ENCODE data around the gene DDC. TPM values are rescaled to one million over a fixed set of nuclear protein-coding genes. Genes with fewer than 3 reads are reported as not detected.
"Not testable (repeated sequence)": the region's sequence is repeated elsewhere in the genome, so short reads cannot be mapped to it uniquely, and the experiment has no call there.

DDC gene
- polyA plus RNA-seq, 2 donors, result 0.18 to 0.37 TPM

DNA sequence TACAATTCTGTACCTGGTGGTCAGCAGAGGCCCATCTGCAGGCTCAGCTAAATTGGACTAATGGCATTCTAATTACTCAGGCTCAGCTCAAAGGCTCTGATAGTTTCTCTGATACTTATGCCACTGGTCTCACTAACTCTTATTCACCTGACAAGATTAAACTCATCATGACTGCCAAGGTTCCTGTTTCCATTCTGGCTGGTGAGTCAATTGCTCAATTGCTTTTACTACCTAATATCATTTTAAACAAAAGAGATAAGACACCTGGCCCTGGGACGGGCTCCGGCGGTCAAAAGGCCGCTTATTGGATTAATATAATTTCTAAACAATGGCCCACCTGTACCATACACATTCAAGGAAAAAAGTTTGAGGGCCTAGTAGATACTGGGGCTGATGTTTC is 12.9 kb upstream of the DDC start:
- 75 to 94% methylated on average over 4 of the region's 4 CpGs for WGBS, 2 donors
- not testable (repeated sequence) for H3K9me3 ChIP-seq (ENCODE audit: control insufficient read depth in 2 of 2, insufficient read depth in 1 of 2, low read depth in 1 of 2, low read length in 1 of 2); H3K4me1 ChIP-seq (ENCODE audit: control insufficient read depth in 2 of 2, insufficient read depth in 2 of 2, low read length in 1 of 2); H3K36me3 ChIP-seq (ENCODE audit: control insufficient read depth in 2 of 2, insufficient read depth in 2 of 2, low read length in 1 of 2); H3K27me3 ChIP-seq (ENCODE audit: control insufficient read depth in 1 of 2, insufficient read depth in 2 of 2, low read length in 2 of 2); H3K4me3 ChIP-seq (ENCODE audit: low read depth in 1 of 2, low read length in 2 of 2); H3K27ac ChIP-seq (ENCODE audit: low read depth in 2 of 2, low read length in 1 of 2)

- Histone ChIP-seq H3K27ac (ENCODE audit: low read depth in 2 of 2, low read length in 1 of 2) (no peak overlapping the region), H3K27me3 (ENCODE audit: control insufficient read depth in 1 of 2, insufficient read depth in 2 of 2, low read length in 2 of 2) (no peaks in the 10 kb centered on the region), H3K4me1 (ENCODE audit: control insufficient read depth in 2 of 2, insufficient read depth in 2 of 2, low read length in 1 of 2) (no peaks in the 10 kb centered on the region), H3K4me3 (ENCODE audit: low read depth in 1 of 2, low read length in 2 of 2) (no peak overlapping the region), H3K9me3 (ENCODE audit: control insufficient read depth in 2 of 2, insufficient read depth in 1 of 2, low read depth in 1 of 2, low read length in 1 of 2) (no peaks in the 10 kb centered on the region), H3K36me3 (ENCODE audit: control insufficient read depth in 2 of 2, insufficient read depth in 2 of 2, low read length in 1 of 2) (no peaks in the 10 kb centered on the region)
- WGBS, 2 donors, result 94% methylated on average over 10 of the region's 10 CpGs
Observed at GRCh38 chr7:50577569-50577968, 12.4 kb upstream of the DDC start.

GRCh38 chr7:50576388-50576787 is 11.2 kb upstream of the DDC start:
- not testable (repeated sequence) for H3K27ac ChIP-seq (ENCODE audit: low read depth in 2 of 2, low read length in 1 of 2); H3K9me3 ChIP-seq (ENCODE audit: control insufficient read depth in 2 of 2, insufficient read depth in 1 of 2, low read depth in 1 of 2, low read length in 1 of 2); H3K27me3 ChIP-seq (ENCODE audit: control insufficient read depth in 1 of 2, insufficient read depth in 2 of 2, low read length in 2 of 2); H3K4me1 ChIP-seq (ENCODE audit: control insufficient read depth in 2 of 2, insufficient read depth in 2 of 2, low read length in 1 of 2); H3K36me3 ChIP-seq (ENCODE audit: control insufficient read depth in 2 of 2, insufficient read depth in 2 of 2, low read length in 1 of 2); H3K4me3 ChIP-seq (ENCODE audit: low read depth in 1 of 2, low read length in 2 of 2)
- WGBS, 2 donors, result 69 to 72% methylated on average over 6 of the region's 6 CpGs

DNA sequence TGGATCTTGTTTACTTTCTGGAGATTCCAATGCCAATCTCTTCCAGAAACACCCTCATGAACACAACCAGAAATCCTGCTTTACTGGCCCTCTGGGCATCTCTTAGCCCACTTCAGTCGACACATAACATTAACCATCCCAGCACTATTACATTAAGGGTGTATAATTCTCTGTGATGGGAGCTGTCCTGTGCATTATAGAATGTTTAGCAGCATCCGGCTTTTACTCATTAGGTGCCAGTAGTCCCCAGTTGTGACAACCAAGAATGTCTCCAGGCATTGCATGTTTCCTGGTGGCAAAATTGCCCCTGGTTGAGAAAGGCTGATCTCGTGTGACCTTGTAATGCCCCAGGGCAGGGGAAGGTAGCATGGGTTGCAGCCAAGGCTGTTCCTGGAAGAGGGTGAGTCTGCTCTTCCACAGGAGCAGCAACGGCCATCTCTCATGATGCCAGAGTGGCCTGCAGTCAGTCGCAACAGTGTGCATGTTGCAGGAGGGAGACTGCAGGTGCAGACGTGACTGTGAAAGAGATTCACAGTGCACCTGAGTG is 2.6 kb upstream of the DDC start:
- Histone ChIP-seq H3K27me3 (ENCODE audit: control insufficient read depth in 1 of 2, insufficient read depth in 2 of 2, low read length in 2 of 2) (no peaks in the 10 kb centered on the region), H3K4me1 (ENCODE audit: control insufficient read depth in 2 of 2, insufficient read depth in 2 of 2, low read length in 1 of 2) (no peaks in the 10 kb centered on the region), H3K27ac (ENCODE audit: low read depth in 2 of 2, low read length in 1 of 2) (no peak overlapping the region), H3K4me3 (ENCODE audit: low read depth in 1 of 2, low read length in 2 of 2) (no peak overlapping the region), H3K9me3 (ENCODE audit: control insufficient read depth in 2 of 2, insufficient read depth in 1 of 2, low read depth in 1 of 2, low read length in 1 of 2) (no peaks in the 10 kb centered on the region), H3K36me3 (ENCODE audit: control insufficient read depth in 2 of 2, insufficient read depth in 2 of 2, low read length in 1 of 2) (no peaks in the 10 kb centered on the region)
- 62 to 80% methylated on average over 6 of the region's 6 CpGs for WGBS, 2 donors

DNA sequence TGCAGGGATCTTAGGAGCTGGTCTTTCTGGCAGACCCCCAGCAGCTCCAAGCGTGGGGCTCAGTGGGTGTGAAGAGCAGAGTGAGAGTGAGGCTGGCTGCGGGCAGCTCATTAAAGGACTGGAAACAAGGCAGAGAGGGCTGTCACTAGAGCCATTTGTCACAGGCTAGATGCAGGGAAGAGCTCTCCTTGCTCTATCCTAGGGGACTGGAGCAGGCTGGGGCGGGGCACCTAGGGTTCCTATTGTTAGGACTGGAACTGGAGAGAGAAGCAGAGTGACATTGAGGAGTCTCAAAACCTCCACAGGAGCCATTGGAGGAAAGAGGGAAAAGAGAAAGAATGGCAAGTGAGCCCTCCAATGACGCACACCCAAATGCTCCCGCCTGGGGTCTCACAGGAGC is 772 bp upstream of the DDC start:
- peaks cover 0 to under 1% of the 10 kb centered on the region in 2 donors for H3K4me1 ChIP-seq (ENCODE audit: control insufficient read depth in 2 of 2, insufficient read depth in 2 of 2, low read length in 1 of 2)
- H3K36me3 ChIP-seq (ENCODE audit: control insufficient read depth in 2 of 2, insufficient read depth in 2 of 2, low read length in 1 of 2), result no peaks in the 10 kb centered on the region
- WGBS, 2 donors, result 64 to 72% methylated on average over 5 of the region's 5 CpGs
- H3K27ac ChIP-seq (ENCODE audit: low read depth in 2 of 2, low read length in 1 of 2), result no peak overlapping the region
- no peaks in the 10 kb centered on the region for H3K9me3 ChIP-seq (ENCODE audit: control insufficient read depth in 2 of 2, insufficient read depth in 1 of 2, low read depth in 1 of 2, low read length in 1 of 2)
- no peak overlapping the region for H3K4me3 ChIP-seq (ENCODE audit: low read depth in 1 of 2, low read length in 2 of 2)
- no peaks in the 10 kb centered on the region for H3K27me3 ChIP-seq (ENCODE audit: control insufficient read depth in 1 of 2, insufficient read depth in 2 of 2, low read length in 2 of 2)

- H3K27ac ChIP-seq (ENCODE audit: low read depth in 2 of 2, low read length in 1 of 2), result no peak overlapping the region
Observed at GRCh38 chr7:50565559-50565916, 333 bp upstream of the DDC start.

DNA sequence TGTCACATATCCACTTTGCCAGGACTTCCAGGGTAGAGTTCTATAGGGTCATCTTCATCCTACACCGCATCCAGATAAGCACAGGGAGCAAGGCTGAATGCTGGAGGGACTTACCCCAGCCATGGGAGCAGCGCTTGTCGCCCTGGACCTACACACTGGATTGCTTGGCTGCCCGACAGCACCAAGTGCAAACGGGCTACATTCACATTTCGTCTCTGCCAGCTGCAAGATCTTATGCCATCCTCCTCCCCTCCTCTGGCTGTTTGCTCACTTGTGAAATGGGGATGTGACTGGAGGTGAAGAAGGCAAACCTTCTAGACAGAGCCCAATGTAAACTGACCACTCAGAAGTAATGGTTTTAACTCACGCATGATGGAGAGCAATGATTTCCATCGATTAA is 1.0 kb downstream of the DDC start:
- Histone ChIP-seq H3K9me3 (ENCODE audit: control insufficient read depth in 2 of 2, insufficient read depth in 1 of 2, low read depth in 1 of 2, low read length in 1 of 2) (no peaks in the 10 kb centered on the region), H3K27ac (ENCODE audit: low read depth in 2 of 2, low read length in 1 of 2) (no peak overlapping the region), H3K4me3 (ENCODE audit: low read depth in 1 of 2, low read length in 2 of 2) (no peak overlapping the region), H3K27me3 (ENCODE audit: control insufficient read depth in 1 of 2, insufficient read depth in 2 of 2, low read length in 2 of 2) (no peaks in the 10 kb centered on the region), H3K36me3 (ENCODE audit: control insufficient read depth in 2 of 2, insufficient read depth in 2 of 2, low read length in 1 of 2) (no peaks in the 10 kb centered on the region), H3K4me1 (ENCODE audit: control insufficient read depth in 2 of 2, insufficient read depth in 2 of 2, low read length in 1 of 2) (peaks cover 0 to 2% of the 10 kb centered on the region in 2 donors)
- 73 to 80% methylated on average over 8 of the region's 8 CpGs for WGBS, 2 donors

More at GRCh38 chr7:50565559-50565916, 333 bp upstream of the DDC start:
- H3K9me3 ChIP-seq (ENCODE audit: control insufficient read depth in 2 of 2, insufficient read depth in 1 of 2, low read depth in 1 of 2, low read length in 1 of 2), result no peaks in the 10 kb centered on the region
- no peaks in the 10 kb centered on the region for H3K27me3 ChIP-seq (ENCODE audit: control insufficient read depth in 1 of 2, insufficient read depth in 2 of 2, low read length in 2 of 2)
- 63 to 67% methylated on average over 2 of the region's 2 CpGs for WGBS, 2 donors
- no peak overlapping the region for H3K4me3 ChIP-seq (ENCODE audit: low read depth in 1 of 2, low read length in 2 of 2)
- peaks cover 0 to 2% of the 10 kb centered on the region in 2 donors for H3K4me1 ChIP-seq (ENCODE audit: control insufficient read depth in 2 of 2, insufficient read depth in 2 of 2, low read length in 1 of 2)
- H3K36me3 ChIP-seq (ENCODE audit: control insufficient read depth in 2 of 2, insufficient read depth in 2 of 2, low read length in 1 of 2), result no peaks in the 10 kb centered on the region

- Histone ChIP-seq H3K4me1 (ENCODE audit: control insufficient read depth in 2 of 2, insufficient read depth in 2 of 2, low read length in 1 of 2) (peaks cover 0 to 2% of the 10 kb centered on the region in 2 donors), H3K9me3 (ENCODE audit: control insufficient read depth in 2 of 2, insufficient read depth in 1 of 2, low read depth in 1 of 2, low read length in 1 of 2) (peaks cover 0 to 4% of the 10 kb centered on the region in 2 donors), H3K36me3 (ENCODE audit: control insufficient read depth in 2 of 2, insufficient read depth in 2 of 2, low read length in 1 of 2) (no peaks in the 10 kb centered on the region), H3K4me3 (ENCODE audit: low read depth in 1 of 2, low read length in 2 of 2) (no peak overlapping the region), H3K27me3 (ENCODE audit: control insufficient read depth in 1 of 2, insufficient read depth in 2 of 2, low read length in 2 of 2) (no peaks in the 10 kb centered on the region), H3K27ac (ENCODE audit: low read depth in 2 of 2, low read length in 1 of 2) (no peak overlapping the region)
- 80 to 82% methylated on average over 5 of the region's 5 CpGs for WGBS, 2 donors
Observed at GRCh38 chr7:50562136-50562535, 3.1 kb downstream of the DDC start.

DNA sequence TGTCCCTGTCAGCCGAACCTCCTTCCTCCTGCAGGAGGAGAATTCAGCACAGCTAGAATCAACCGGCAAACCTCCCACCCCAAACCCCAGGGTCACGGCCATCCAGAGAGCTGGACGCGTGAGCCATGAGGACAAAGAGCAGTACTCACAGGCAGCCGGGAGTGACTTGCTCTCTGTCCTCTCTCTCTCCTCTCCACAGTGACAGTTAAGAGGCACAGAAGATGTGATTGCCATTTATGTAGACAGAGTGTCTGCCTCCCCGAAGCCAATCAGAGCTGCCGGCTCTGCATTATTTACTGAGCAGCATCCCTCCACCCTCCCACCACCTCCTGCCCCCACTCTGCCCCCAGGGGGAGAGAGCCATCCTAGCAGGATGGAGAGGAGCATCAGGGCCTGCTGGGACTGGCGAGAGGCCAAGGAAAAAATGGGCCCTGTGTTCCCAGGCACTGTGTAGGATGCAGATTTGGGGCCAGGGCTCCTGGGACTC is 4.3 kb downstream of the DDC start:
- no peaks in the 10 kb centered on the region for H3K27me3 ChIP-seq (ENCODE audit: control insufficient read depth in 1 of 2, insufficient read depth in 2 of 2, low read length in 2 of 2)
- peaks cover 0 to 2% of the 10 kb centered on the region in 2 donors for H3K4me1 ChIP-seq (ENCODE audit: control insufficient read depth in 2 of 2, insufficient read depth in 2 of 2, low read length in 1 of 2)
- H3K4me3 ChIP-seq (ENCODE audit: low read depth in 1 of 2, low read length in 2 of 2), result no peak overlapping the region
- WGBS, 2 donors, result 49 to 51% methylated on average over 9 of the region's 9 CpGs
- H3K9me3 ChIP-seq (ENCODE audit: control insufficient read depth in 2 of 2, insufficient read depth in 1 of 2, low read depth in 1 of 2, low read length in 1 of 2), result peaks cover 0 to 4% of the 10 kb centered on the region in 2 donors
- no peaks in the 10 kb centered on the region for H3K36me3 ChIP-seq (ENCODE audit: control insufficient read depth in 2 of 2, insufficient read depth in 2 of 2, low read length in 1 of 2)
- no peak overlapping the region for H3K27ac ChIP-seq (ENCODE audit: low read depth in 2 of 2, low read length in 1 of 2)

- no peak overlapping the region for H3K27ac ChIP-seq (ENCODE audit: low read depth in 2 of 2, low read length in 1 of 2)
- peaks cover 0 to 2% of the 10 kb centered on the region in 2 donors for H3K4me1 ChIP-seq (ENCODE audit: control insufficient read depth in 2 of 2, insufficient read depth in 2 of 2, low read length in 1 of 2)
- no peaks in the 10 kb centered on the region for H3K36me3 ChIP-seq (ENCODE audit: control insufficient read depth in 2 of 2, insufficient read depth in 2 of 2, low read length in 1 of 2)
- H3K27me3 ChIP-seq (ENCODE audit: control insufficient read depth in 1 of 2, insufficient read depth in 2 of 2, low read length in 2 of 2), result no peaks in the 10 kb centered on the region
- 81 to 90% methylated on average over 7 of the region's 7 CpGs for WGBS, 2 donors
- no peak overlapping the region for H3K4me3 ChIP-seq (ENCODE audit: low read depth in 1 of 2, low read length in 2 of 2)
- peaks cover 0 to 4% of the 10 kb centered on the region in 2 donors for H3K9me3 ChIP-seq (ENCODE audit: control insufficient read depth in 2 of 2, insufficient read depth in 1 of 2, low read depth in 1 of 2, low read length in 1 of 2)
Observed at GRCh38 chr7:50559881-50560280, 5.3 kb downstream of the DDC start.
